NCI-H1436 (cell line): ENCODE measurements around the gene AIFM3.
"Not testable (repeated sequence)": the region's sequence is repeated elsewhere in the genome, so short reads cannot be mapped to it uniquely, and the experiment has no call there.

Experiments
- DNase-seq: peaks from one replicate; lab custom pipeline; 2025; lab: John Stamatoyannopoulos, UW

Gene AIFM3

GRCh38 chr22:20966883-20967696 lies at the start of gene AIFM3:
AIFM3 (plus strand) TSS chr22:20967255; CDS start chr22:20967945, 690 bp downstream.
- DNase-seq: no peak

- DNase-seq: no peak
Measured at GRCh38 chr22:20918663-20919218, 48.3 kb upstream of the AIFM3 start.

- no peak for DNase-seq
Measured at GRCh38 chr22:20919718-20920117, 47.3 kb upstream of the AIFM3 start.

GRCh38 chr22:20920881-20921203 lies 46.2 kb upstream of the AIFM3 start:
- DNase-seq: no peak

DNA sequence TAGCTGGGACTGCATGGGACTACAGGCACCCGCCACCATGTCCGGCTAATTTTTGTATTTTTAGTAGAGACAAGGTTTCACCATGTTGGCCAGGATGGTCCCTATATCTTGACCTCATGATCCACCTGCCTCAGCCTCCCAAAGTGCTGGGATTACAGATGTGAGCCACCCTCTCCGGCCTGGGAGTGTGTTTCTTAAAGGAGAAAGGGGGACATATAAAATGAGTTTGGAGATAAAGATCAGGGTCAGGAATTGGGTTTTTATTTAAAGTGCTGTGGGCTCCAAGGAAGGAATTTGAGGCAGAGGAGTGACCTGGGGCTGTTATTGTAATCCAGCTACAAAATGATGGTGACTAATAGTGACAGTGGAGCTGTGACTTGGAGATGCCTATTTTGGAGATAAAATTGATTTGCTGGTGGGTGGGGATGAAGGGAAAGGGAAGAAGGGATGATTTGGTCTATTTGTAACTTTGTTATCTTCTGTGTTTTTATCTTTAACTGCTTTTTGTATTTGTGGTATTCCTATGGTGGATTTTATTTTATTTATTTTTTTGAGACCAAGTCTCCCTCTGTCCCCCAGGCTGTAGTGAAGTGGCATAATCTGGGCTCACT lies 44.8 kb upstream of the AIFM3 start:
- no peak for DNase-seq

- no peak for DNase-seq
Measured at GRCh38 chr22:20926243-20926642, 40.8 kb upstream of the AIFM3 start.

DNA sequence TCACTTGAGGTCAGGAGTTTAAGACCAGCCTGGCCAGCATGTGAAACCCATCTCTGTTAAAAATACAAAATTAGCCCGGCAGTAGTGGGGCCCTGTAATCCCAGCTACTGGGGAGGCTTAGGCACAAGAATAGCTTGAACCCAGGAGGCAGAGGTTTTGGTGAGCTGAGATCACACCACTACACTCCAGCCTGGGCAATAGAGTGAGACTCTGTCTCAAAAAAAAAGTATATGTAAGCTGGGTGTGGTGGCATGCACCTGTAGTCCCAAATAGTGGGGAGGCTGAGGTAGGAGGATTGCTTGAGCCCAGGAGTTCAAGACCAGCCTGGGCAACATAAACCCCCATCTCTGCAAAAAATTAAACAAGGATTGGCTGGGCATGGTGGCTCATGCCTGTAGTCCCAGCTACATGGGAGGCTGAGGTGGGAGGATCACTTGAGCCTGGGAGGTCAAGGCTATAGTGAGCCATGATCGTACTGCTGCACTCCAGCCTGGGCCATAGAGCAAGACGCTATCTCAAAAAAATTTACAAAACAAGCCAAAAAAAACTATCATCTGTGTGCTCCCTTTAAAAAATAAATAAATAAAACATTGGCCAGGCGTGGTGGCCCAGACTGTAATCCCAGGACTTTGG lies 39.0 kb upstream of the AIFM3 start:
- DNase-seq: no peak

DNA sequence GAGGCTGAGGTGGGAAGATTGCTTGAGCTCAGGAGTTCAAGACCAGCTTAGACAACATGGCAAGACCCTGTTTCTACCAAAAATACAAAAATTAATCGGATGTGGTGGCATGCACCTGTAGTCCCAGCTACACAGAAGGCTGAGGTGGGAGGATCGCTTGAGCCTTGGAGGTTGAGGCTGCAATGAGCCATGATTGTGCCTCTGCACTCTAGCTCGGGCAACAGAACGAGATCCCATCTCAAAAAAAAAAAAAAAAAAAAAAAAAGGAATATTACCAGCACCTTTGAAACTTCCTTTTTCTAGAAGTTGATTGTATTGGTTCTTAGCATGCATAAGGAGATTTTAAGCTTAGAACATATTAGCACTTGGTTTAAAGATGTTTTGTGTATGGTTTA lies 38.5 kb upstream of the AIFM3 start:
- no peak for DNase-seq

DNA sequence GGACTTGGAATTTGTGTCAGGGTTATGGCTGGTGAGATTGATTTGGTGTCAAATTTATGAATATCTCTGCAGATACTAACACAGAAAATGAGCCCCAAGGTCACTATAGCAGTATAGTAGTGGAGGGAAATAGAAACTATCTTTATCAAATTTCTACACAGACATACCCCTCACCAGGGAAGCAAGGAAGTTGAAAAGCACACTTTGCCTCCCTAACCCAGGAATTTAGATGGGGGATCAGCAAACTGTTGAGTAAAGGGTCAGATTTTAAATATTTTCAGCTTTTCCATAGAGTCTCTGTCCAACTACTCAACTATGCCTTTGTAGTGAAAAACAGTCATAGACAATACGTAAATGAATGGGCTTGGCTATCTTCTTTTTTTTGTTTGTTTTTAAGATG lies 37.1 kb upstream of the AIFM3 start:
- no peak for DNase-seq

GRCh38 chr22:20930435-20930834 lies 36.6 kb upstream of the AIFM3 start:
- DNase-seq: not testable (repeated sequence)

DNA sequence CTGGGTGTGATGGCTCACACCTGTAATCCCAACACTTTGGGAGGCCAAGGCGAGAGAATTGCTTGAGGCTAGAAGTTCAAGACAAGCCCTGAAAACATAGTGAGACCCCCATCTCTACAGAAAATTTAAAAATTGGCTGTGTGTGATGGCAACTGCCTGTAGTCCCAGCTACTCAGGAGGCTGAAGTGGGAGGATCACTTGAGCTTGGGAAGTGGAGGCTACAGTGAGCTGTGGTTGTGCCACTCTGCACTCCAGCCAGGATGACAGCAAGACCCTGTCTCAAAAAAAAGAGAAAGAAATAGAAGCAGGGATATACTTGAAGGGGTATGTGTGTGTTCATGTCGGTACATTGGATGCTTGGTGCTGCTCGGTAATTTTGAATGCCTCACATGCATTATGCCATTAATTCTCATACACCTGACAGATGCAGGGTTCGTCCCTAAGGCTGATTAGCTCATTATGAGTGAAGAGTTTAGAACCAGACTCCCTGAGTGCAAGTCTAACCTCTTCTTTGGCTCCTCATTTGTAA lies 35.9 kb upstream of the AIFM3 start:
- DNase-seq: no peak

DNA sequence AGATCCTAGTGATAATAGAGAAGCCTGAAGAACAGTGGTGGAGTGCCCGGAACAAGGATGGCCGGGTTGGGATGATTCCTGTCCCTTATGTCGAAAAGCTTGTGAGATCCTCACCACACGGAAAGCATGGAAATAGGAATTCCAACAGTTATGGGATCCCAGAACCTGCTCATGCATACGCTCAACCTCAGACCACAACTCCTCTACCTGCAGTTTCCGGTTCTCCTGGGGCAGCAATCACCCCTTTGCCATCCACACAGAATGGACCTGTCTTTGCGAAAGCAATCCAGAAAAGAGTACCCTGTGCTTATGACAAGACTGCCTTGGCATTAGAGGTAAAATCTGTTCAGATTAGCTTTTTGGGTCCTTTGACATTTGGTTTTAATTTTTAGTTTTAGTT lies 33.1 kb upstream of the AIFM3 start:
- no peak for DNase-seq

- not testable (repeated sequence) for DNase-seq
Measured at GRCh38 chr22:20935049-20935448, 32.0 kb upstream of the AIFM3 start.

GRCh38 chr22:20935780-20936539 lies 31.1 kb upstream of the AIFM3 start:
- not testable (repeated sequence) for DNase-seq

- DNase-seq: no peak
Measured at GRCh38 chr22:20937031-20937793, 29.8 kb upstream of the AIFM3 start.

DNA sequence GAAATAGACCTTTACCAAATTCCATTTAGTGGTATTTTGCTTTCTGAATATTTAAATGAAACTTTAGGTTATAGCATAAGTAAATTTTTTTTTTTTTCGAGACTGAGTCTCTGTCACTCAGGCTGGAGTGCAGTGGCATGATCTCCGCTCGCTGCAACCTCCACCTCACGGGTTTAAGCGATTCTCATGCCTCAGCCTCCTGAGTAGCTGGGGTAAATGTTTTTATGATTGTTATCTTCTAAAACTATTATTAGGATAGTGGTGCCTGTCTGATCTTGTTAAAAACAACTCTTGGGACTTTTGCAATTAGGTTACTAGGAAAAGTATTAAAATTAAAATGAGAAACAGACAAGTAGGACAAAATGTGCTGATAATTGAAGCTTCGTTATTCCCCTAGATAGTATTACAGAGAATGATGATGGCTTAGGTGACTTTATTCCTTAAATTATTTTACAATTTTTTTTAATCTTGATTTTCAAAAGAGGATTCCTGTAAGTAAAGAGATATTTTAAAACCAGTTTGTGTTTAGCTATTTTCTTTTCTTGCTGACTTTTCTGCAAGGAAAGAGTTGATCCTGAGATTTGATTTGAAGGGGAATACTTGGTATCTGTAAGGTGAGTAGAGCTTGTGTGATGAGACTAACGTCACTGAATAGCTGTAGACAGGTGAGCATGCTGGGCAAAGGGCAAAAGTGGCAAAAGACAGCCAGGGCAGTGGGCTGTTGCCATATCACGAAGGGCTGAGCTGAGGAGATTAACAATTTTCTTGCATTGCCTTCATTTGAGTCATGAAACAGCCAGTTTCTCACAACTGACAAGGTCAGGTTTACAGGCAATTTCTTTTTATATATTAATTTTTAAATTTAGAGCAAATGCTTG lies 29.0 kb upstream of the AIFM3 start:
- DNase-seq: no peak

GRCh38 chr22:20939457-20940185 lies 27.4 kb upstream of the AIFM3 start:
- not testable (repeated sequence) for DNase-seq

GRCh38 chr22:20940186-20940651 lies 26.8 kb upstream of the AIFM3 start:
- DNase-seq: no peak

DNA sequence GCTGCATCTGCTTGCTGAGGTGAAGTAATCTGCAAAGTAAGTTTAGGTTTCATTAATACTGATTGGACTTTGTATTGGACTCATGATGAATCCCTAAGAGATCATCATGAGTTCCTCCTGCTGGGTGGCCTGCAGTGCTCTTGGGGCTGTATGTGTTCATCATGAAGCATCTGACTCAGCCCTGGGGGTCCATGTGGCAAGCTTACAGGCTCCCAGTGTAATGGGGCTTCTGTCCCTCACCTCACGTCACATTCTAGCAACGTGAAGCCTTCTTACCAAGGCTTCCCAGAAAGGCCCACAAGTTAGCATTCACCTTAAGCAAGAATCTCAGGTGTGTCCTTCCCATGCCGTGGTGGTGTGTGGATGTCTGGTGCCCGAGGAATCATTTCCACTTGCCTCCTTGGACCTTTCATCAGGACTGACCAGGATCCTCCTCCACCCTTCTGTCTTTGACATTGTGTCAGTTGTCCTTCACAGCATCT lies 26.1 kb upstream of the AIFM3 start:
- no peak for DNase-seq
